Neuronal stem cell (in vitro differentiated cells): ENCODE measurements around the gene PLEKHN1.

Experiments
- DNase-seq: peaks from one replicate; pipeline ENCODE4 v3.0.0-alpha.2; 2013; ENCODE audit warnings: low spot score
- H2AFZ ChIP-seq: one replicate; pipeline ENCODE4 v1.6.1; 2013; ENCODE audit warnings: mild to moderate bottlenecking, low read length, inconsistent platforms
- H2AK5ac ChIP-seq: 2 replicates; pipeline ENCODE4 v1.6.1; 2013; ENCODE audit warnings: low read depth, mild to moderate bottlenecking, inconsistent platforms, low read length, moderate library complexity, mixed read lengths
- H2BK120ac ChIP-seq: 2 replicates; pipeline ENCODE4 v1.6.1; 2013; ENCODE audit warnings: low read depth, mild to moderate bottlenecking, inconsistent platforms, low read length, moderate library complexity, mixed read lengths
- H2BK12ac ChIP-seq: one replicate; pipeline ENCODE4 v1.6.1; 2013; ENCODE audit warnings: low read length, inconsistent platforms
- H2BK15ac ChIP-seq: 2 replicates; pipeline ENCODE4 v1.6.1; 2013; ENCODE audit warnings: mild to moderate bottlenecking, low read length, inconsistent platforms, mixed read lengths
- H2BK5ac ChIP-seq: one replicate; pipeline ENCODE4 v1.6.1; 2013; ENCODE audit warnings: inconsistent platforms, mild to moderate bottlenecking, low read length, moderate library complexity
- H3K14ac ChIP-seq: one replicate; pipeline ENCODE4 v1.6.1; 2013; ENCODE audit warnings: low read length, inconsistent platforms
- H3K18ac ChIP-seq: 2 replicates; pipeline ENCODE4 v1.6.1; 2013; ENCODE audit warnings: low read length, inconsistent platforms
- H3K23ac ChIP-seq: 2 replicates; pipeline ENCODE4 v1.6.1; 2013; ENCODE audit warnings: low read depth, mild to moderate bottlenecking, mixed read lengths, low read length, inconsistent platforms; ENCODE audit not compliant: poor library complexity
- H3K27ac ChIP-seq: replicated peaks from 3 replicates; pipeline ENCODE4 v1.5.1; 2013; ENCODE audit warnings: low read length, inconsistent platforms
- H3K27me3 ChIP-seq, 3 experiments: 2 replicates each; pipeline ENCODE4 v1.6.1; 2013; ENCODE audit warnings: low read length in 3 of 3, mild to moderate bottlenecking in 2 of 3, inconsistent platforms in 1 of 3, low read depth in 1 of 3, mixed read lengths in 1 of 3, moderate library complexity in 1 of 3; ENCODE audit not compliant: control insufficient read depth in 3 of 3, insufficient read depth in 3 of 3
- H3K36me3 ChIP-seq, 2 donors: replicated peaks in 1 of 2; 2 replicates each; pipeline ENCODE4 v1.6.1; 2013; ENCODE audit warnings: low read length in 2 of 2; ENCODE audit not compliant: control insufficient read depth in 2 of 2, insufficient read depth in 2 of 2
- H3K4ac ChIP-seq: 2 replicates; pipeline ENCODE4 v1.6.1; 2013; ENCODE audit warnings: inconsistent platforms, mild to moderate bottlenecking, low read length, moderate library complexity
- H3K4me1 ChIP-seq, 2 donors: 1 replicate in 1 of 2; 2 replicates in 1 of 2; pipeline ENCODE4 v1.6.1; 2013; ENCODE audit warnings: low read length in 2 of 2, low read depth in 1 of 2; ENCODE audit not compliant: control insufficient read depth in 2 of 2, insufficient read depth in 1 of 2
- H3K4me2 ChIP-seq: one replicate; pipeline ENCODE4 v1.6.1; 2013; ENCODE audit warnings: mild to moderate bottlenecking, low read length, inconsistent platforms; ENCODE audit not compliant: insufficient read depth, poor library complexity, severe bottlenecking
- H3K4me3 ChIP-seq, 2 donors: 2 replicates each; pipeline ENCODE4 v1.5.1; 2013; ENCODE audit warnings: low read length in 2 of 2, mild to moderate bottlenecking in 2 of 2, inconsistent platforms in 1 of 2, moderate library complexity in 1 of 2
- H3K79me1 ChIP-seq: one replicate; pipeline ENCODE4 v1.6.1; 2013; ENCODE audit warnings: low read depth, mild to moderate bottlenecking, inconsistent platforms, low read length, moderate library complexity
- H3K9ac ChIP-seq: one replicate; pipeline ENCODE4 v1.6.1; 2013; ENCODE audit warnings: mild to moderate bottlenecking, low read depth, low read length, inconsistent platforms; ENCODE audit not compliant: poor library complexity
- H3K9me3 ChIP-seq, 2 donors: replicated peaks in 1 of 2; 2 replicates each; pipeline versions ENCODE3 to v1.6.1; 2013; ENCODE audit warnings: low read length in 2 of 2, mild to moderate bottlenecking in 2 of 2, inconsistent platforms in 1 of 2, low read depth in 1 of 2, mixed read lengths in 1 of 2, moderate library complexity in 1 of 2; ENCODE audit not compliant: control insufficient read depth in 2 of 2, insufficient read depth in 1 of 2
- H4K8ac ChIP-seq: one replicate; pipeline ENCODE4 v1.6.1; 2013; ENCODE audit warnings: low read depth, mild to moderate bottlenecking, inconsistent platforms, low read length, moderate library complexity
- H4K91ac ChIP-seq: one replicate; pipeline ENCODE4 v1.6.1; 2013; ENCODE audit warnings: low read length, low read depth, mild to moderate bottlenecking, inconsistent platforms; ENCODE audit not compliant: poor library complexity
- WGBS, 2 donors: extraction: QIAGEN DNeasy Blood & Tissue Kit; methylation state at CpG; one replicate each; pipeline ENCODE4 v1.1.7; 2013; ENCODE audit warnings: missing lambda C conversion rate in 2 of 2, mixed read lengths in 1 of 2; ENCODE audit not compliant: insufficient read length in 2 of 2, insufficient replicate concordance in 1 of 2; ENCODE audit errors: extremely low coverage in 2 of 2; 5-methylcytosine and 5-hydroxymethylcytosine counted together

Gene PLEKHN1

DNA sequence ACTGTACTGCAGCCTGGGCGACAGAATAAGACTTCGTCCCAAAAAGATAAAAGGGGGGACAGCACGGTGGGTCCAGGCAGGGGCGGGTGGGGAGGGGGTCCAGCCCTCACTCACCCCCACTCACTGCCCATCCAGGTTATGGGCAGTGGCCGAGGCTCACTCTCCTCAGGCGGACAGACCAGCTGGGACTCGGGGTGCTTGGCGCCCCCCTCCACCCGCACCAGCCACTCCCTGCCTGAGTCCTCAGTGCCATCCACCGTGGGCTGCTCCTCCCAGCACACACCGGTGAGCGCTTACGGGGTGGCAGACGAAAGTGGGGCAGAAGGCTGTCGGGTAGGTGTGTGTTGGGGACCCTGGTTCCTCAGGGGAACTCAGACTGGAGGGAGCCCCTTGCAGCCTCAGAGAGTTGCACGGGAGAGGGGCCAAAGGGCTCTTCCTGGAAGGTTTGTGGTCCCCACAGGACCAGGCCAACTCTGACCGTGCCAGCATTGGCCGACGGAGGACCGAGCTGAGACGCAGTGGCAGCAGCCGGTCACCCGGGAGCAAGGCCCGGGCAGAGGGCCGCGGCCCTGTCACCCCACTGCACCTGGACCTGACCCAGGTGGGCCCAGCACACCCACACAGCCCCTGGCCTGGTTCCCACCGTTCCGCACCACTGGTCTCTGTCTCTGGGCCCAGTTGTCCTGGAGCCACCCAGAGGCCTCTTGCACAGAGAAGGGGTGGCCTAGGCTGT, 6.6 kb downstream of the PLEKHN1 start:
- Histone ChIP-seq H3K36me3 (peaks cover 0 to 2% of the 10 kb centered on the region in 2 donors), H3K4me3 (no peak overlapping the region), H2AFZ (no peak overlapping the region), H3K27me3 (peaks cover 7 to 81% (median 51%) of the 10 kb centered on the region in 3 experiments), H2BK12ac (no peak overlapping the region), H3K79me1 (no peaks in the 10 kb centered on the region), H2BK15ac (peak overlapping the region; percentile 75), H3K14ac (no peak overlapping the region), H3K4me1 (peaks cover 1 to 4% of the 10 kb centered on the region in 2 donors), H3K18ac (peak overlapping the region; percentile 48), H4K8ac (no peak overlapping the region), H2BK5ac (no peak overlapping the region), H2BK120ac (peak overlapping the region; percentile 81), H4K91ac (no peak overlapping the region), H3K4ac (peak overlapping the region; percentile 76), H3K27ac (no peak overlapping the region), H3K23ac (no peak overlapping the region), H3K9ac (peak overlapping the region; percentile 60), H3K9me3 (peaks cover 0 to 6% of the 10 kb centered on the region in 2 donors), H2AK5ac (peak overlapping the region; percentile 90), H3K4me2 (no peak overlapping the region)
- no CpG with 5 or more reads among the region's 28 CpGs for WGBS, 2 donors
- DNase-seq, result no peak

DNA sequence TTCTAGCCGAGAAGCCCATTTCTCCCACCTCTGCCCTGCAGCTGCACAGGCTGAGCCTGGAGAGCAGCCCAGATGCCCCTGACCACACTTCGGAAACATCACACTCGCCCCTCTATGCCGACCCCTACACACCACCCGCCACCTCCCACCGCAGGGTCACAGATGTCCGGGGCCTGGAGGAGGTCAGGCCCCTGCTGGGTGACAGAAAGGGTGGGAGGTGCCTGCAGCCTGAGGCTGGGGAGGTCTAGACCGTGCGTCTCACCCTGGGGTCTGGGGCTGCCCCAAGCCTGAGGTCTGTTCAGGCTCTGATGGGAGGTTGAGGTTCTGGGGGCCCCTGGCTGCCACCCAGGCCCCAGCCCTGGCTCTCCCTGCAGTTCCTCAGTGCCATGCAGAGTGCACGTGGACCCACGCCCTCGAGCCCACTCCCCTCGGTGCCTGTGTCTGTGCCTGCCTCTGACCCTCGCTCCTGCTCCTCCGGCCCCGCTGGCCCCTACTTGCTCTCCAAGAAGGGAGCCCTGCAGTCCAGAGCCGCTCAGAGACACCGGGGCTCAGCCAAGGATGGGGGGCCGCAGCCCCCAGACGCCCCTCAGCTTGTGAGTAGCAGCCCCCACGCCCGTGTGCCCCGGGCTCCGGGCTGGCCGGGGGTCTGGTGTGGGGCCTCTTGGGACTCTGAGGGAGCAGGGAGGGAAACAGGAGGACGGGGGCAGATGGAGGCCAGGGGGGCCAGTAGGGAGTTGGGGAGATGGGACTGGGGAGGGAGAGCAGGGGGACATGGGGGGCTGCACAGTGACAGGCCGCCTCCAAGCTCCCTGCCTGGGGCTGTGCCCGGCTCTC, 7.4 kb downstream of the PLEKHN1 start:
- no peak overlapping the region for H3K18ac ChIP-seq

DNA sequence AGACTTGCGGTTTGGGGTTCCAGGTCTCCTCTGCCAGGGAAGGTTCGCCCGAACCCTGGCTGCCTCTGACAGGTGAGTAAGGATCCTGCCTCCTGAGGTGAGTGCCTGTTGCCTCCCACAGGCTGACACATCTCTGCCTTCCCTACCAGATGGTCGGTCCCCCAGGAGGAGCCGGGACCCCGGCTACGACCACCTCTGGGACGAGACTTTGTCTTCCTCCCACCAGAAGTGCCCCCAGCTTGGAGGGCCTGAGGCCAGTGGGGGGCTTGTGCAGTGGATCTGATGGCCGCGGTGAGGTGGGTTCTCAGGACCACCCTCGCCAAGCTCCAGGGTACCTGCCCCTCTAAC, 8.0 kb downstream of the PLEKHN1 start:
- Histone ChIP-seq H2AFZ (no peak overlapping the region), H2BK120ac (peak overlapping the region; percentile 81), H3K14ac (no peak overlapping the region), H4K91ac (no peak overlapping the region), H3K4me3 (no peak overlapping the region), H4K8ac (no peak overlapping the region), H3K27ac (no peak overlapping the region), H2BK12ac (no peak overlapping the region), H3K9ac (no peak overlapping the region), H3K23ac (peak overlapping the region; percentile 65), H3K36me3 (peaks cover 0 to 2% of the 10 kb centered on the region in 2 donors), H3K4ac (no peak overlapping the region), H3K27me3 (peaks cover 5 to 69% (median 38%) of the 10 kb centered on the region in 3 experiments), H3K79me1 (no peaks in the 10 kb centered on the region), H3K4me2 (no peak overlapping the region), H2BK15ac (peak overlapping the region; percentile 67), H2AK5ac (peak overlapping the region; percentile 70), H3K4me1 (peaks cover 1 to 4% of the 10 kb centered on the region in 2 donors), H3K18ac (no peak overlapping the region), H2BK5ac (peak overlapping the region; percentile 60), H3K9me3 (peaks cover 0 to 5% of the 10 kb centered on the region in 2 donors)
- DNase-seq, result no peak
- whole genome bisulfite sequencing, 2 donors, result no CpG with 5 or more reads among the region's 11 CpGs

More for the DNA sequence above, 7.4 kb downstream of the PLEKHN1 start:
- peaks cover 5 to 73% (median 44%) of the 10 kb centered on the region in 3 experiments for H3K27me3 ChIP-seq
- no peak overlapping the region for H3K4me2 ChIP-seq
- H3K27ac ChIP-seq, result no peak overlapping the region
- no peak overlapping the region for H4K8ac ChIP-seq
- H3K9ac ChIP-seq, result peak overlapping the region; percentile 60
- H3K4me3 ChIP-seq, result no peak overlapping the region
- H2BK12ac ChIP-seq, result no peak overlapping the region
- peaks cover 1 to 4% of the 10 kb centered on the region in 2 donors for H3K4me1 ChIP-seq
- H4K91ac ChIP-seq, result no peak overlapping the region
- WGBS, 2 donors, result no CpG with 5 or more reads among the region's 28 CpGs
- DNase-seq, result no peak
- H2AK5ac ChIP-seq, result peak overlapping the region; percentile 90
- H2BK5ac ChIP-seq, result no peak overlapping the region
- H3K14ac ChIP-seq, result peak overlapping the region; percentile 56
- H2AFZ ChIP-seq, result no peak overlapping the region
- H3K9me3 ChIP-seq, result peaks cover 0 to 6% of the 10 kb centered on the region in 2 donors
- H3K36me3 ChIP-seq, result peaks cover 0 to 2% of the 10 kb centered on the region in 2 donors
- H2BK15ac ChIP-seq, result peak overlapping the region; percentile 67
- peak overlapping the region; percentile 81 for H2BK120ac ChIP-seq
- no peak overlapping the region for H3K23ac ChIP-seq
- H3K79me1 ChIP-seq, result no peaks in the 10 kb centered on the region
- H3K4ac ChIP-seq, result peak overlapping the region; percentile 76
